Activated T-cell treated with anti-CD3 and anti-CD28 coated beads, Interleukin-2, amount 50 U/mL, for 72 hours (primary cell): Measurements from ENCODE around the gene RDX. TPM values are rescaled to one million over a fixed set of nuclear protein-coding genes. Genes with fewer than 3 reads are reported as not detected.

Experiments used
- ATAC-seq, 2 donors: fragments of 150-1000 bp; cut with Tn5 transposase; replicated peaks in 1 of 2; 2 replicates each; pipeline ENCODE4 v1.10.0; 2021; ENCODE audit warnings: moderate library complexity in 2 of 2, mild to moderate bottlenecking in 1 of 2
- DNase-seq, 2 donors: peaks; one replicate each; pipeline ENCODE4 v3.0.0; 2021 to 2022; ENCODE audit warnings: mixed read lengths in 1 of 2
- H3K27ac Mint-ChIP-seq: one replicate; pipeline ENCODE4 v1.8.0; 2022; ENCODE audit warnings: mild to moderate bottlenecking, moderate library complexity, mixed read lengths
- H3K27me3 Mint-ChIP-seq: one replicate; pipeline ENCODE4 v1.8.0; 2022; ENCODE audit warnings: low read depth, mixed read lengths
- H3K36me3 Mint-ChIP-seq, 2 donors: one replicate each; pipeline ENCODE4 v1.8.0; 2022; ENCODE audit warnings: mixed read lengths in 2 of 2, mild to moderate bottlenecking in 1 of 2; ENCODE audit not compliant: insufficient read depth in 2 of 2
- H3K4me1 Mint-ChIP-seq: one replicate; pipeline ENCODE4 v1.8.0; 2022; ENCODE audit warnings: low read depth, mixed read lengths
- H3K4me3 Mint-ChIP-seq, 2 donors: one replicate each; pipeline ENCODE4 v1.8.0; 2022; ENCODE audit warnings: mild to moderate bottlenecking in 2 of 2, mixed read lengths in 2 of 2, moderate library complexity in 2 of 2
- H3K9me3 Mint-ChIP-seq, 2 donors: one replicate each; pipeline ENCODE4 v1.8.0; 2022; ENCODE audit warnings: mixed read lengths in 2 of 2
- total RNA-seq, 2 donors: library from RNA; stranded (reverse); gene quantifications; one replicate each; pipeline ENCODE4 v1.2.3, GENCODE V29; 2022

RDX gene
- total RNA-seq, 2 donors from 2014 or later = 49.0 to 56.5 TPM

DNA sequence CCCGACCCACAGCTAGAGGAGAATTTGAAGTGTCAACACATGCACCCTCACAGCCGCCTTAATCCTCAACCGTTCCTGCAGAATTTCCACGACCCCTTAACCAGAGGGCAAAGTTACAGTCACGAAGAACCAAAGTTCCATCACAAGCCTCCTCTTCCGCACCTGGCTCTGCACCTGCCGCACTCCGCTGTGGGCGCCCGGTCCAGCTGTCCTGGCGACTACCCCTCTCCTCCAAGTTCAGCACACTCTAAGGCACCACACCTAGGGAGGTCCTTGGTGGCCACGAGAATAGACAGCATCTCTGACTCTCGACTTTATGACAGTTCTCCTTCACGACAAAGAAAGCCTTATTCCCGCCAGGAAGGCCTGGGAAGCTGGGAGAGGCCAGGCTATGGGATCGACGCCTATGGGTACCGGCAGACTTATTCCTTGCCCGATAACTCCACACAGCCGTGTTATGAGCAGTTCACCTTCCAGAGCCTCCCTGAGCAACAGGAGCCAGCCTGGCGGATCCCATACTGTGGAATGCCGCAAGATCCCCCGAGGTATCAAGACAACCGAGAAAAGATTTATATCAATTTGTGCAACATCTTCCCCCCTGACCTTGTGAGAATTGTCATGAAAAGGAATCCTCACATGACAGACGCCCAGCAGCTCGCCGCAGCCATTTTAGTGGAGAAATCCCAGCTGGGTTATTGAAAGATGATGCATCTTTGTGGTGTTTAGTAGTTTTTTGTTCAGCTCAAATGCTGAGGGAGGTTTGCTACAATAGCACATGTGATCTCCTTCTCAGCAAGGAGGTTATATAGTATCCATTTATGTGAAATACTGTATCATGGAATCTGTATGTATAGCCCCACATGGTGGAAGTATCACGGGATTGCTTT is 131.1 kb downstream of the RDX start:
- Mint-ChIP-seq H3K4me3 (no peak overlapping the region), H3K27ac (peak overlapping the region; percentile 41), H3K4me1 (no peaks in the 10 kb centered on the region), H3K27me3 (no peaks in the 10 kb centered on the region), H3K9me3 (no peaks in the 10 kb centered on the region), H3K36me3 (no peaks in the 10 kb centered on the region)
- no peak for DNase-seq
- ATAC-seq = no peak

DNA sequence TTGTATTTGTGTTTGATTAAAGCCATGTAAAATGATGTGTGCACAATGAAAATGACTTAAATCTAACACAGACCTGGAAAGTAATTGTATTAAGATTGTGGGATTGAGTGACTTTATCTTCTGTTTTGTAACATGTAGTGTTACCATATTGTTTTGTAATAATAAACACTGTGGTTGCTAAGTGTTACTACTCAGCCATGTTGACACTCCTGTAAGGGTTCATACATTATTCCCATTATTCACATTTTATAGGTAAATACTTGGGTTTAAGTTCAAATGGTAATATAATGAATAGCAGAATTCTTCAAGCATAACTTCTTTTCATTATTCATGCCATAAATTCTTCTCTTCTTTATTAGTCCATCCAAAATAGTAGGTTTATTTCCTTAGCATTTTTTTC is 134.2 kb downstream of the RDX start:
- no peaks in the 10 kb centered on the region for H3K27me3 Mint-ChIP-seq
- H3K4me3 Mint-ChIP-seq = no peak overlapping the region
- no peaks in the 10 kb centered on the region for H3K4me1 Mint-ChIP-seq
- ATAC-seq (no peak), DNase-seq (no peak)
- H3K9me3 Mint-ChIP-seq = no peaks in the 10 kb centered on the region
- no peak overlapping the region for H3K27ac Mint-ChIP-seq
- H3K36me3 Mint-ChIP-seq = no peaks in the 10 kb centered on the region

DNA sequence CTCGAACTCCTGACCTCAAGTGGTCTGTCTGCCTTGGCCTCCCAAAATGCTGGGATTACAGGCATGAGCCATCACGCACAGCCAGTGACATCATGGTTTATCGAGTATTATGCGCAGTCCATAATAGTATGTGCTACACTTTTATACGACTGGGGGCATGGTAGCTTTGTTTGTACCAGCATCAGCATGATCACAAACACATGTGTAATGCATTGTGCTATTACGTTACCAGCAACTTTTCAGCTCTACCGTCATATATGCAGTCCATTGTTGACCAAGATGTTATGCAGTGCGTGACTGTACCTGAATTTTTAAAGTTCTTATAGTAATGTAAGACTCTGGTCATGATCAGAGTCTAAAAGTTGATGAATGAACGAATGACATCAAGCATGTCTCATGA is 135.4 kb downstream of the RDX start:
- Mint-ChIP-seq H3K36me3 (no peaks in the 10 kb centered on the region), H3K4me1 (no peaks in the 10 kb centered on the region), H3K27ac (no peak overlapping the region), H3K4me3 (no peak overlapping the region), H3K27me3 (no peaks in the 10 kb centered on the region), H3K9me3 (no peaks in the 10 kb centered on the region)
- DNase-seq (no peak), ATAC-seq (no peak)

GRCh38 chr11:110160437-110160836 is 136.0 kb downstream of the RDX start:
- no peak overlapping the region for H3K4me3 Mint-ChIP-seq
- H3K27me3 Mint-ChIP-seq = no peaks in the 10 kb centered on the region
- no peak overlapping the region for H3K27ac Mint-ChIP-seq
- ATAC-seq = no peak
- no peaks in the 10 kb centered on the region for H3K9me3 Mint-ChIP-seq
- DNase-seq = no peak
- no peaks in the 10 kb centered on the region for H3K36me3 Mint-ChIP-seq
- H3K4me1 Mint-ChIP-seq = no peaks in the 10 kb centered on the region

DNA sequence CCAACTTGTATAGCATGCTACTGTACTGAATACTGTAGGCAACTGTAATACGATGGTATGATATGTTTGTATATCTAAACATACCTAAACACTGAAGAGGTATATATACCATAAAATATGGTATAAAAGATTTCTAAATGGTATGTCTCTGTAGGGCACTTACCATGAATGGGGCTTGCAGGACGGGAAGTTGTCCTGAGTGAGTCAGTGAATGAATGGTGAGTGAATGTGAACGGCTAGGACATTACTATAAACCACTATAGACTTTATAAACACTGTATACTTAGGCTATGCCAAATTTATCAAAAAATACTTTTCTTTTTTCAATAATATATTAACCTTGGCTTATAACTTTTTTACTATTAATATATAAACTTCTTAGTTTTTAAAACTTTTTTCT is 136.4 kb downstream of the RDX start:
- no peaks in the 10 kb centered on the region for H3K4me1 Mint-ChIP-seq
- no peaks in the 10 kb centered on the region for H3K27me3 Mint-ChIP-seq
- no peaks in the 10 kb centered on the region for H3K9me3 Mint-ChIP-seq
- DNase-seq = no peak
- H3K27ac Mint-ChIP-seq = no peak overlapping the region
- H3K4me3 Mint-ChIP-seq = no peak overlapping the region
- no peaks in the 10 kb centered on the region for H3K36me3 Mint-ChIP-seq
- no peak for ATAC-seq

GRCh38 chr11:110159476-110159875 is 136.9 kb downstream of the RDX start:
- no peak overlapping the region for H3K27ac Mint-ChIP-seq
- no peak for ATAC-seq
- no peaks in the 10 kb centered on the region for H3K9me3 Mint-ChIP-seq
- H3K36me3 Mint-ChIP-seq = no peaks in the 10 kb centered on the region
- DNase-seq = no peak
- H3K27me3 Mint-ChIP-seq = no peaks in the 10 kb centered on the region
- no peaks in the 10 kb centered on the region for H3K4me1 Mint-ChIP-seq
- H3K4me3 Mint-ChIP-seq = no peak overlapping the region

DNA sequence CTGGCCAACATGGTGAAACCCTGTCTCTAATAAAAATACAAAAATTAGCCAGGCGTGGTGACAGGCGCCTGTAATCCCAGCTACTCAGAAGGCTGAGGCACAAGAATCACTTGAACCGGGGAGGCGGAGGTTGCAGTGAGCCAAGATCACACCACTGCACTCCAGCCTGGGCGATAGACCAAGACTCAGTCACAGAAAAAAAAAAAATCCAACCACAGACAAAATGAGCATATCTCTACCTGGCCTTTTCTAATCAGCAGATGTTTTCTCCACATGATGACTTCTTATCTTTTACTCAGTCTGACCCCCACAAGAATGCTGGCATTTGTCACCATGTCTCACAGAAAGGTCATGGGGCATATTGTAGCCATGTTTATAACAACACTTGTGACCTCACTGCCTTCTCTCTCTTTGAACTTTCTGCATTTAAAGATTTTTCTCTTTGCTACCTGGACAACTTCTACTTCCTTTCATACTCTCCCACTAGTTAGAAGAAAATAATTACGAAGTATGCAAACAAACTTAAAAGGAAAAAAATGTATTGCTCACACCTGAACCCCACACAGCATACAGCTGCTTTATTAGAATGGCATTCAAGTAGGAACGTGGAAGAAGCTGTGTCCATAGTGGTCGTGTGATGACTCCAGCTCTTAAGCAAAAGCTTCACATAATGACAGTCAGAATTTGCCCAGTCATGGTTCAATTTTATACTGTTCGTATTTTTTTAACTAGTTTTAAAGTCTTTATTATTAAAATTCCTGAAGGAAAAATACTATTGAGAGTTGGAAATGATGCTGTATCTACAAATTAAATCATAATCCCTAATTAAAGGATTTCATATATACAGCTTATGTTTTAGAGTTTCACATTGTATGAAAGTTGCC is 137.9 kb downstream of the RDX start:
- H3K4me1 Mint-ChIP-seq = no peaks in the 10 kb centered on the region
- ATAC-seq (no peak), DNase-seq (no peak)
- H3K4me3 Mint-ChIP-seq = no peak overlapping the region
- no peaks in the 10 kb centered on the region for H3K27me3 Mint-ChIP-seq
- no peaks in the 10 kb centered on the region for H3K36me3 Mint-ChIP-seq
- no peak overlapping the region for H3K27ac Mint-ChIP-seq
- H3K9me3 Mint-ChIP-seq = no peaks in the 10 kb centered on the region

DNA sequence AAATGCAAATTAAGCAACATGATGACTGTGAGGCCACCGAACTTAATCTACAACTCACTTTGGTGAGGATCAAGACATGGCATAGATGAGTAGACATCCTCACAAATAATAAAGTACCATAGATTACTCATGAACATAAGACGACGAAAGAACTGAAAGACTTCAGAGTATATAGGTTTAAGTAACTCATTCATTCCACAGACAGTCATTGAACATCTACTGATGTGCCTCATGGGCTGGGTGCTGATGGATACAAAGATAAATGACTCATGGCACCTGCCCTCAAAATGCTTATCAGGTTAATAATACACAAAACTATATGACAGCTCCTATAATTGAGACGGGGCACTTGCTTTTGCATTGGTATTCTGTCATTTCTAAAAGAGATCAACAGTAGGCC is 139.9 kb downstream of the RDX start:
- Mint-ChIP-seq H3K27ac (no peak overlapping the region), H3K4me1 (no peaks in the 10 kb centered on the region), H3K9me3 (no peaks in the 10 kb centered on the region), H3K27me3 (no peaks in the 10 kb centered on the region), H3K36me3 (no peaks in the 10 kb centered on the region), H3K4me3 (no peak overlapping the region)
- peak in 1 of 2 donors; percentile 52 for ATAC-seq
- DNase-seq = no peak

DNA sequence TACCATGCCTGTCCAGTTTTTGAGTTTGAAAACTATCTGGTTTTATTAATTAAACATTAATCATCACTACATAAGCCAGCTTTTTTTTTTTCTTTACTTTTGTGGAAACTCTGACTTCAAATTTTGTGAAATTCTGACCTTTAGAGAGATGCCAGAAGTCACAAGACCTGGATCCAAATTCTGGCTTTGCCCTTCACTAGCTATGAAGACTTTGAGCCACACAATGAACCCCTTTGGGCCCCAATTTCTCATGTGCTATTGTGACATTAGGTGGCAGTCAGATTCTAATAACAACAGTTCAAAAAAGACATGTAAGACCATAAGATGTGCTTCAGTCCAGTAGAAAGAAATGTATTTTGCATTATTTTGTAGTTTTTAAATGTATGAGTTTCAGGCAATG is 142.9 kb downstream of the RDX start:
- H3K4me3 Mint-ChIP-seq = no peak overlapping the region
- no peak overlapping the region for H3K27ac Mint-ChIP-seq
- no peaks in the 10 kb centered on the region for H3K27me3 Mint-ChIP-seq
- no peaks in the 10 kb centered on the region for H3K9me3 Mint-ChIP-seq
- DNase-seq = no peak
- peaks cover 7% of the 10 kb centered on the region for H3K4me1 Mint-ChIP-seq
- no peaks in the 10 kb centered on the region for H3K36me3 Mint-ChIP-seq
- no peak for ATAC-seq

- no peaks in the 10 kb centered on the region for H3K36me3 Mint-ChIP-seq
- H3K9me3 Mint-ChIP-seq = no peaks in the 10 kb centered on the region
- ATAC-seq (peak in 1 of 2 donors; percentile 52), DNase-seq (no peak)
- no peaks in the 10 kb centered on the region for H3K27me3 Mint-ChIP-seq
- H3K4me1 Mint-ChIP-seq = peaks cover 8% of the 10 kb centered on the region
- no peak overlapping the region for H3K4me3 Mint-ChIP-seq
- H3K27ac Mint-ChIP-seq = no peak overlapping the region
Measured at GRCh38 chr11:110152199-110152598, 144.2 kb downstream of the RDX start.

DNA sequence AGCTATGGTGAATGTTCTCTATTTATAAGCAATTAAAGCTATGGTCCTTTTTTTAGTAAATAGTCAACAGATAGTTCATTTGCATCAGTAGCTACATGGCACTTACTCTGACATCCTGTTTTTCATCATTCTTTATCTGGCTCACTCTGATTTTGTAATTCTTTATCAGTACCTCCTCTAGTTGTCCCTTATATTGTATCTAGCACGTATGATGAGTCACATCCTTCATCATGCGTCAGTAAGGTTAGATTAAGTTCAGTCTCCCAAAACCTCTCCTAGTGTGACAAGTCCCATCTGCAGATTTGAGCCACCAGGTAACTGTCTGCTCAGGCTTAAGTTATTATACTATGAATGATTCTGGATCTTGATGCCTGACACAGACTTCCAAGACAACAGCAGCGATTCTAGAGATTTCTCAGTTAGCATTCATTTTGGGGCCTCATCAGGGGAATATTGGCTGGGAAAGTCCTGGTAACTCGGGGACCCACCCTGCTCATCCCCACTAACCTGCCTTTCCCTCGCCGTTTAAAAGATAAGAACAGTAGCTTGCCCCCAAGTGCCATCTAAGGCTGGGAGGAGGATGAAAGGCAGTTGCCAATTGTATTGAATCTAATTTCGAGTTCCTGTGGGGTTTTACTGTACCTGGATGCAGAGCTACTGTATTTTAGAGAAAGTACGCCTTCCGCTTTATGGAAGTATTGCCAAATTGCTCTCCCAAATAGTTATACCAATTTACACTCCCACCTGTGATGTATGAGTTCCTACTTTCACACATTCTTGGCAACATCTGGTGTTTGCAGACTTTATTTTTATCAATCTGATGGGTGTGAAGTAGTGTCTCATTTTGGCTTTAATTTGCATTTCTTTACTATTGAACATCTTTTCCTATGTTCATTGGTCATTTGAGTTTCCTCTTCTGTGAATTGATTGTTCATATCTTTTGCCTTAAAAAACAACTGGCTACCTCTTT is 147.4 kb downstream of the RDX start:
- DNase-seq = no peak
- H3K9me3 Mint-ChIP-seq = no peaks in the 10 kb centered on the region
- no peak overlapping the region for H3K27ac Mint-ChIP-seq
- H3K27me3 Mint-ChIP-seq = peaks cover 6% of the 10 kb centered on the region
- peak; percentile 63 to 93 for ATAC-seq
- H3K36me3 Mint-ChIP-seq = no peaks in the 10 kb centered on the region
- no peak overlapping the region for H3K4me3 Mint-ChIP-seq
- H3K4me1 Mint-ChIP-seq = peaks cover 8% of the 10 kb centered on the region

DNA sequence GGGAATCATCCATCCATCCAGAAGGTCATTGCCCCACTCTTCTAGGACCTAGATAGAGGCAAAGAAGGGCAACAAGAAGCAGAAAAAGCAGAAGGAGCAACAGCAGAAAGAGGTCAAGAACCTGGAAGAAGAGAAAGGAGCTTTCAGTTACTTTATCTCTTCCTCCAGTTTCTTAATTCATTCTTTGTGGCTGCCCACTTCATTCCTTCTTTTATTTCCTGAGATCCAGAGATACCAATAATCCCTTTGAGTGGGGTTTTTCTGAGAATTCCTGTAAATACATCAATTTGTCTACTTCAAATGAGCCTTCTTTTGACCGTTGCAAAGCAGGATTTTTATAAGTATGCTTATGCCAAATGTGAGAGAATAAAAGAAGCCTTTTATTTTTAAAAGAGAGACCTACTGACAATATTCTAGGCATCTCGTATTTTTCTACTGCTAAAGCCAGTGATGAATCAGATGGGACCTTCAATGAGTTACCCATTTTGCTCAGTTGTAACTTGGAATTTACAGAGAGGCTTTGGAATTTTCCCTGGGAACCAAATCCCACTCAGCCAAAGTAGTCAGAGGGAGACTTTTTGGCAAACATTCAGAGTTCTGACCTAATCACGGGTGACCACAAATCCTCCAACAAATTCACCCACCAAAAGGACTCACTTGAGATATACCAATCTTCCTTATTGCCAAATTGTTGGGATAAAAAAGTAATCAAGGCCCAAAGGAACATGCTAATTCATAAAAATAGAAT is 148.3 kb downstream of the RDX start:
- no peak overlapping the region for H3K27ac Mint-ChIP-seq
- H3K9me3 Mint-ChIP-seq = no peaks in the 10 kb centered on the region
- H3K4me1 Mint-ChIP-seq = peaks cover 8% of the 10 kb centered on the region

More for the DNA sequence above, 148.3 kb downstream of the RDX start:
- peaks cover 6% of the 10 kb centered on the region for H3K27me3 Mint-ChIP-seq
- no peaks in the 10 kb centered on the region for H3K36me3 Mint-ChIP-seq
- no peak overlapping the region for H3K4me3 Mint-ChIP-seq
- no peak for DNase-seq
- no peak for ATAC-seq
